GM19043 (cell line): ENCODE results near the gene FAM13A.
"Not testable (repeated sequence)": the region's sequence is repeated elsewhere in the genome, so short reads cannot be mapped to it uniquely, and the experiment has no call there.

Source experiments
- ATAC-seq: cut with Tn5 transposase; IDR thresholded peaks from one replicate; pipeline ENCODE4 v1.9.1; 2021; ENCODE audit warnings: low read depth; ENCODE audit not compliant: unreplicated experiment

Gene FAM13A

DNA sequence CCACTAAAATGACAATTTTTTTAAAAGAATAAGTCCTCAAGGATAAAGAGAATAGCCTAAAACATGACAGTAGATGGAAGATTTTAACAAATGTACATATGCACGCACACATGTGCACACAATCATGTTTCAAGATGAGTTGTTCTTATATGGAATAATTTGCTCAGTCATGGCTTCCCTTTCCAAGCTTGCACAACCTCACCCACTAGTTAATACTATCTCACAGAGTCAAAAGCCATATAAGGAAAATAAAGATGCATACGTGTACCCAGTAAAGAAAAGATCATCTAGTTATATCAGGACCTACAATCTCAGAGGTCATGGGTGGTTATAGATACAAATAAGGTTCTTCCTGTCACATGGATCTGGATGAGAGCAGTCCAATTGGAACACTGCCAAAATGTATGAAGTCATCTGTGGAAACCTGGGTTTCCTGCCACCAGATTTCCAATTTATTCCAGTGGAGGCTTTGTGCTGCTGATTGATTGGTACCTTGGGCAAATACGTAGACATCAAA, 56.1 kb downstream of the FAM13A start:
- ATAC-seq: no peak

DNA sequence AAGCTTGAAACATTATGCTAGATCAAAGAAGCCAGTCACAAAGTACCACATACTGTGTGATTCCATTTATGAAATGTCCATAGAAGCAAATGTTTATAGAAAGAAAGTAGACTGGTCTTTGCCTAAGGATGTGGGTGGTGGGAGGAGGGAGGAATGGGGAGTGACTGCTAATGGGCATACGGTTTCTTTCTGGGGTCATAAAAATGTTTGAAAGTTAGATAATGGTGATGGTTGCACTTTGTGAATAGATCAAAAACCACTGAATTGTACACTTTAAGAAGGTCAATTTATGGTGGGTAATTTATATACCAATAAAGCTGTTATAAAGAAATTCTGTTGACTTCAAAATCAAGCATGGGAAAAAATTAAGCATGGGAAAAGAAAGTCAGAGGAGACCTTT, 56.6 kb downstream of the FAM13A start:
- no peak for ATAC-seq

- no peak for ATAC-seq
Measured at GRCh38 chr4:88999392-88999930, 57.5 kb downstream of the FAM13A start.

DNA sequence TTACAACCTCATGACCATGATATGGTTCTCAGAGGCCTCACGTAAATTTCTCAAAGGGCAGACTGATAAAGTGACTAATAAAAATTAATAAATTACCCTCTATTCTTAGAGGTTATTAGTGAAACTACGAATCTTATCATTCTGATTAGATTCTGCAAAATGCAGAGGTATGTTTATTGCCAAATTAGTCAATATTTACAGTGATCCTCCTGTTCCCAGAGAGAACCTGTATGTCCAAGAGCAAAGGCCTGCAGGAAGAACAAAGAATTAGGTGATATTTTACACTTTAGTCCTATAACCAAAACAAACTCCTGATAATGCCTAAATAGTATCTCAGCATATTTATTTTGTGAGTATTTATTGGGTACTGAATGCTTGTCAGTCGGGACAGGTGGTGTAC, 58.1 kb downstream of the FAM13A start:
- ATAC-seq: no peak

GRCh38 chr4:88998001-88998400, 59.0 kb downstream of the FAM13A start:
- no peak for ATAC-seq

DNA sequence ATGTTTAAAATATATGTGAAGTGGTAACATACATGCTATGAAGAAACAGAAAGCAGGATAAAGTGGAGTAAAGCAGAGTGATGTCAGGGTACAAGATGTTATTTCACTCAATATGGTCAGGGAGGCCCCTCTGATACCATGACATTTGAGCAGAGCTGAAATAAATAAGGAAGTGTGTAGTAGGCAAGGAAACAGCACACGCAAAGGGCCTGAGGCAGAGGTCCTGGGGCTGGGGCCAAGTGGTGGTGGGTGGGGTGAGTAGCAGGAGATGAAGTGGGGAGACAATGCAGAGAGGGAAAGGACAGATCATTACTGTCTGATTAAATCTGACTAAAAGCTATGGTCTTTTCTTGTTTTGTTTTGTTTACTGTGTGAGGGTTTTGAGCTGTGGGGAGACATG, 61.1 kb downstream of the FAM13A start:
- ATAC-seq: no peak

DNA sequence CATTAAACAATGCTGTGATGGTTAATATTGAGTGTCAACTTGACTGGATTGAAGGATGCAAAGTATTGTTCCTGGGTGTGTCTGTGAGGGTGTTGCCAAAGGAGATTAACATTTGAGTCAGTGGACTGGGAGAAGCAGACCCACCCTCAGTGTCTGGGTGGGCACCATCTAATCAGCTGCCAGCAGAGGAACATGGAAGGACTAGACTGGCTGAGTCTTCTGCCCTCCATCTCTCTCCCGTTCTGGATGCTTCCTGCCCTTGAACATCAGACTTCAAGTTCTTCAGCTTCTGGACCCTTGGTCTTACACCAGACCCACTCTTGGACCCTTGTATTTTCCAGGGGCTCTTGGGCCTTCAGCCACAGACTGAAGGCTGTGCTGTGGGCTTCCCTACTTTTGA, 61.7 kb downstream of the FAM13A start:
- ATAC-seq: not testable (repeated sequence)

- ATAC-seq: no peak
Measured at GRCh38 chr4:88993246-88993645, 63.7 kb downstream of the FAM13A start.

GRCh38 chr4:88991746-88992145, 65.2 kb downstream of the FAM13A start:
- ATAC-seq: no peak

DNA sequence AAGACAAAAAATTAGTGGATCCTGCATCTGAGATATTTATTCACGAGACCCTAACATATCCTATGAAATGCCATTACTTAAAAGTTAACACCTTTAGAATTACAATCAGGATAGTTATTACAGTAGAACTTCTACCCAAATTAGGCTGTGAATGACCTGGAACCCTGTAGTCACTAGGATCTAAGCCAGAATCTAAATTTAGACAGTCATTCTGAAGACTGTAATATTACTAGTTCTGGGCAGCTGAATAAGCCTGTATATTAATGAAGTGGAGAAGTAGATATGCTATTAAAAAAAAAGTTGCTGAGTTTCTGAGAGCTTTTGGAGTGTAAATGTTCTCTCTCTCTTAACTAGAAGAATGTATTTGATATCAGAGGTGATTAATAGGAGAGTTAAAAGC, 67.0 kb downstream of the FAM13A start:
- ATAC-seq: no peak

DNA sequence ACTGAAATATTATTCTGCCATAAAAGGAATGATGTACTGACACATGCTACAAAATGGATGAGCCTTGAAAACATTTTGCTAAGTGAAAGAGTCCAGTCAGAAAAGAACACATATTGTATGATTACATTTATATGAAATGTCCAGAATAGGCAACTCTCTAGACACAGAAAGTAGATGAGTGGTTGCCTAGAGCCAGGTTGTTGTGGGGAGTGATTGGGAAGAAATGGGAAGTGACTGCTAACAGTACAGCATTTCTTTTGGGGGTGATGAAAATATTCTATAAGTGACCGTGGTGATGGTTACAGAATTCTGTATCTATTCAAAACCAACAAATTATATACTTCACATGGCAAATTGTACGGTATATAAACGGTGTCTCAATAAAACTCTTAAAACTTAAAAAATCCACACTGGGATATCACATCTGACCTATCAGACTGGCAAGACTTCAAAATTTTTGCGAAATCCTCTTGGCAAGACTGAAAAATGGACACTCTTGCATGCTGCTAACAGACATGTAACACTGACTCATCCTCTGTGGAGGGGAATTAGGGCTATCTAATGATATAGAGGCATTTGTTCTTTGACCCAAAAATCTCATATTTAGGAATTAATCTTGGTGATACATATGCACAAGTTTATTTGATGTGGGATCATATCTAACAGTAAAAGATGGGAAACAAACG, 71.8 kb downstream of the FAM13A start:
- no peak for ATAC-seq

DNA sequence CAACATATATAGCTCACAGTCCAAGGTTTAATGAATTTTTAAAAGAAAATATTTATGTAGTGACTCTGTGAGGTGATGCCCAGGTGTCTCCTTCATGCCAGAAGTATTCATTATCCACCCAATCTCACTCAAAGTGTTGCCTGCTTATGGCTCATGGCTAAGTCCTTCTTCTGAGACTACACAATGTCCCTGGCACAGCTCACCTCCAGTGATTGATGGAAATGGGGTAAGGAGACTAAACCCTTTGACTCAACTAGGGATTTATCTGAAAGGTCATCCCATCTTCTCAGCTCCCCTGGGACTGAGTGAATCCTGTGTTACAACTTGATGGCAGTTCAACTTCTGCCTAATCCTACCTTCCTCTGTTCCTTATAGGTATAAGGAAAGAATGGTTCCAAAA, 74.2 kb downstream of the FAM13A start:
- ATAC-seq: no peak

- peak; percentile 88 for ATAC-seq
Measured at GRCh38 chr4:88981993-88982392, 75.0 kb downstream of the FAM13A start.

GRCh38 chr4:88981556-88981955, 75.4 kb downstream of the FAM13A start:
- no peak for ATAC-seq

DNA sequence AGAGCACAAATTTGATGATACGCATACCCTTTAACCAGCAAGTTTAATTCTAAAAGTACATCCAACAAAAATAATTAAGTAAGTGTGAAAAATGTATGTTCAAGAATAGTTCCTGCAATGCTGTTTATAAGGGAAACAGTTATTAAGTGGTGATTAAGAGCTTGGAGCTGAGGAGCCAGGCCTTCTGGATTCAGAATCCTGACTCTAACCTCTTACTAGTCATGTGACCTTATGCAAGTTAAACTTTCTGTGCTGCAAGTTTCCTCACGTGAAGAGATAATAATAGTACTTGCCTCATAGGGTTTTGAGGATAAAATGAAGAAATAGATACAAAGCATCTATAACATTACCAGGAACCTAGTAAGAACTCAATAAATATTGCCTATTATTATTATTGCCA, 77.7 kb downstream of the FAM13A start:
- no peak for ATAC-seq

- ATAC-seq: no peak
Measured at GRCh38 chr4:88976775-88977035, 80.3 kb downstream of the FAM13A start.

- ATAC-seq: no peak
Measured at GRCh38 chr4:88975958-88976774, 80.8 kb downstream of the FAM13A start.

DNA sequence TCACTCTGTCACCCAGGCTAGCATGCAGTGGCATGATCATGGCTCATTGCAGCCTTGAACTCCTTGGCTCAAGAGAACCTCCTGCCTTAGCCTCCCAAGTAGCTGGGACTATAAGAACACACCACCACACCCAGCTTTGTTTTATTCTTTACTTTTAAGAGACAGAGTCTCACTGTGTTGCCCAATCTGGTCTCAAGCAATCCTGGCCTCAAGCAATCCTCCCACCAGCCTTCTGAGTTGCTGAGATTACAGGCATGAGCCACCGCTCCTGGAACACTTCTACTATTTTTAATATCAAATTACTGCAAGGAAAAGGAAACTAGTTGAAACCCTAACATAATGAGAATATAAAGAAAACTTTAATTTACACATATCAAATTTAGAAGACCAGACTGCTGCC, 85.4 kb downstream of the FAM13A start:
- ATAC-seq: no peak

DNA sequence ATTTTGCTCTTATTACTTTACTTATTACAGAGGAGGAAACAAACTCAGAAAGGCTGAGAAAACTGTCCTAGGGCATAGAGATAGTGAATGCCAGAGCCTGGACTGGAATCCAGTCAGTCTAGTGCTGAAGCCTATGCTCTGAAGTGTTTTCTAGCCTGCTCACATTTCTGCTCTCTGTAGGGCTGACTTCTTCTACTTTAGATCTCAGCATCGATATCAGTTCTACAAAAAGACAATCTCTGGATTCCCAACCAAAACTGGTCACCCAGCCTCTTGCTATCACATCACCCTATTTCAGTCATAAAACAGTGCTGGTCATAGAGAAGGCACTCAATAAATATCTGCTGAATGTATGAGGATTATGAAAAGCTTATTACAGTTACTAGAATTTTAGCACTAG, 87.2 kb downstream of the FAM13A start:
- ATAC-seq: no peak

- ATAC-seq: no peak
Measured at GRCh38 chr4:88969271-88969670, 87.7 kb downstream of the FAM13A start.

DNA sequence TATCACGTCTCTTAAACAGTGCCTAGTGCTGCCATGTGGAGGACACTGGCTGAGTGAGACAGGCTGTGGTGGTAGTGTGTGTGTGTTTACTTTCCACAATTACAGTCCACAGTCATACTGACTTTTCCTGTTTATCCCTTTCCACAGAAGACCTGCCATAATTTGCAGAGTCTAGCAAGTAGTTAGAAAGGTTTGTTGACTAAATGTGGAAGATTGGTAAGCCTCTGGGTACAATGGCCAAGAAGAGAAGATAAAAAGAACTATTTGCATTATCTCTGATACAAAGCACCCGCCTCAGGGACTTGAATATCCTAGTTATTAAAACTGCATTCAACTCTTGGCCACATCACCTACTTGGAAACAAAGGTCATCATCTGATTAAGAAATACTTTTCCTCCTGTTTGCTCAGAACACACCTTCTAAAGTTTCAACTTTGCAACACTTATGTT, 89.1 kb downstream of the FAM13A start:
- no peak for ATAC-seq

- no peak for ATAC-seq
Measured at GRCh38 chr4:88965053-88965452, 91.9 kb downstream of the FAM13A start.
